A549 treated with Hydrocortisone at 1 μM for 4 hours (cell line): ENCODE measurements around the gene HERC6. TPM values are rescaled to one million over a fixed set of nuclear protein-coding genes. Genes with fewer than 3 reads are reported as not detected.

Source experiments
- total RNA-seq: library from RNA; stranded (reverse); fragments of 200-300 nt; extraction: Qiagen RNA extraction; gene quantifications from 5 replicates; pipeline ENCODE4 v1.2.3, GENCODE V29; 2022

The HERC6 gene
- total RNA-seq = 2.6 to 4.0 TPM (median 3.2 TPM) in 5 replicates

GRCh38 chr4:88378691-88379559 is at the start of gene HERC6:
HERC6 (plus strand) TSS chr4:88378852; CDS start chr4:88378922, 70 bp downstream.

GRCh38 chr4:88456670-88457306 is 78.1 kb downstream of the HERC6 start, which contains the start of gene HERC5:
HERC5 (plus strand) TSS chr4:88457119; CDS start chr4:88457270, 151 bp downstream.

Other genes starting within 250 kb of the HERC6 start
- 16.5 to 22.0 TPM (median 17.0 TPM) in 5 replicates for gene ABCG2, start 220.2 kb upstream of the HERC6 start, total RNA-seq
- gene PPM1K, start 94.3 kb upstream of the HERC6 start, total RNA-seq = 0.74 to 1.3 TPM (median 0.92 TPM) in 5 replicates
- gene HERC5, start 78.3 kb downstream of the HERC6 start, total RNA-seq = 3.4 to 5.4 TPM (median 3.6 TPM) in 5 replicates
- gene PYURF, start 144.9 kb downstream of the HERC6 start, total RNA-seq = 72.4 to 84.0 TPM (median 79.3 TPM) in 5 replicates
- 6.2 to 12.3 TPM (median 9.4 TPM) in 5 replicates for gene HERC3, start 213.6 kb downstream of the HERC6 start, total RNA-seq